ENCODE data around the gene MUC4. TPM values are rescaled to one million over a fixed set of nuclear protein-coding genes. Genes with fewer than 3 reads are reported as not detected.

The MUC4 gene
- polyA plus RNA-seq, 1 donor from 2014 or later = not detected

GRCh38 chr3:195762611-195763010, 49.1 kb downstream of the MUC4 start:
- no peak overlapping the region for H3K4me2 ChIP-seq (ENCODE audit: low read length)
- H3K27me3 ChIP-seq (ENCODE audit: insufficient read depth, low read depth, low read length) = no peaks in the 10 kb centered on the region
- no peak overlapping the region for H3K27ac ChIP-seq (ENCODE audit: low read length)
- H3K9me3 ChIP-seq (ENCODE audit: low read length) = no peaks in the 10 kb centered on the region
- H2AFZ ChIP-seq (ENCODE audit: low read depth, low read length) = no peak overlapping the region
- H4K20me1 ChIP-seq (ENCODE audit: insufficient read depth) = no peaks in the 10 kb centered on the region
- no peaks in the 10 kb centered on the region for H3K79me2 ChIP-seq (replicated peaks; ENCODE audit: insufficient read depth, low read length)
- H3F3A ChIP-seq (ENCODE audit: insufficient read depth, low read length, poor library complexity, severe bottlenecking) = no peaks in the 10 kb centered on the region
- no peaks in the 10 kb centered on the region for H3K9me2 ChIP-seq (ENCODE audit: insufficient read depth, low read length)
- H3K36me3 ChIP-seq (ENCODE audit: insufficient read depth, low read length) = no peaks in the 10 kb centered on the region
- H3K4me3 ChIP-seq (ENCODE audit: low read length) = no peak overlapping the region
- no peak overlapping the region for H3K9ac ChIP-seq (ENCODE audit: low read length)
- TF ChIP-seq EP300 (conservative IDR thresholded peaks at IDR 0.05; ENCODE audit: poor library complexity, severe bottlenecking) (no peak), POLR2AphosphoS5 (IDR thresholded peaks at IDR 0.05) (no peak), RAD21 (conservative IDR thresholded peaks at IDR 0.05) (no peak), EZH2 (IDR thresholded peaks at IDR 0.05; ENCODE audit: borderline replicate concordance, insufficient read depth, low read length, poor library complexity, severe bottlenecking) (no peak), SMC3 (conservative IDR thresholded peaks at IDR 0.05; ENCODE audit: poor library complexity) (no peak), TAF1 (IDR thresholded peaks at IDR 0.05; ENCODE audit: low read depth) (no peak)
- TF ChIP-seq, protein P1, sequence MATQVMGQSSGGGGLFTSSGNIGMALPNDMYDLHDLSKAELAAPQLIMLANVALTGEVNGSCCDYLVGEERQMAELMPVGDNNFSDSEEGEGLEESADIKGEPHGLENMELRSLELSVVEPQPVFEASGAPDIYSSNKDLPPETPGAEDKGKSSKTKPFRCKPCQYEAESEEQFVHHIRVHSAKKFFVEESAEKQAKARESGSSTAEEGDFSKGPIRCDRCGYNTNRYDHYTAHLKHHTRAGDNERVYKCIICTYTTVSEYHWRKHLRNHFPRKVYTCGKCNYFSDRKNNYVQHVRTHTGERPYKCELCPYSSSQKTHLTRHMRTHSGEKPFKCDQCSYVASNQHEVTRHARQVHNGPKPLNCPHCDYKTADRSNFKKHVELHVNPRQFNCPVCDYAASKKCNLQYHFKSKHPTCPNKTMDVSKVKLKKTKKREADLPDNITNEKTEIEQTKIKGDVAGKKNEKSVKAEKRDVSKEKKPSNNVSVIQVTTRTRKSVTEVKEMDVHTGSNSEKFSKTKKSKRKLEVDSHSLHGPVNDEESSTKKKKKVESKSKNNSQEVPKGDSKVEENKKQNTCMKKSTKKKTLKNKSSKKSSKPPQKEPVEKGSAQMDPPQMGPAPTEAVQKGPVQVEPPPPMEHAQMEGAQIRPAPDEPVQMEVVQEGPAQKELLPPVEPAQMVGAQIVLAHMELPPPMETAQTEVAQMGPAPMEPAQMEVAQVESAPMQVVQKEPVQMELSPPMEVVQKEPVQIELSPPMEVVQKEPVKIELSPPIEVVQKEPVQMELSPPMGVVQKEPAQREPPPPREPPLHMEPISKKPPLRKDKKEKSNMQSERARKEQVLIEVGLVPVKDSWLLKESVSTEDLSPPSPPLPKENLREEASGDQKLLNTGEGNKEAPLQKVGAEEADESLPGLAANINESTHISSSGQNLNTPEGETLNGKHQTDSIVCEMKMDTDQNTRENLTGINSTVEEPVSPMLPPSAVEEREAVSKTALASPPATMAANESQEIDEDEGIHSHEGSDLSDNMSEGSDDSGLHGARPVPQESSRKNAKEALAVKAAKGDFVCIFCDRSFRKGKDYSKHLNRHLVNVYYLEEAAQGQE (IDR thresholded peaks at IDR 0.05; ENCODE audit: borderline replicate concordance) = no peak

DNA sequence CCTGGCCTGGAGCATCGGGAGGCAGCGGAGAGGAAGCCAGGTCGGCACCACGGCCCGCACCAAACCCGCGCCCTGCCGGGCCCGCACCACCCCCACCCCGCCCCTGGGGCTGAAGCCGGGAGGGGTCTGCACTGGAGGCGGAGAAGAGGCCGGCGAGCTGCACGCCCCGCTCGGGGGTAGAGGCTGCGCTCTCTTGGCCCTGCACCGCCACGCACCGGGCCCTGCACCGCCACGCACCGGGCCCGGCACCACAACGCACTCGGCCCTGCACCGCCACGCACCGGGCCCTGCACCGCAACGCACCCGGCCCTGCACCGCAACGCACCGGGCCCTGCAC, 49.5 kb downstream of the MUC4 start:
- H3K27me3 ChIP-seq (ENCODE audit: insufficient read depth, low read depth, low read length) = no peaks in the 10 kb centered on the region
- no peaks in the 10 kb centered on the region for H3K79me2 ChIP-seq (replicated peaks; ENCODE audit: insufficient read depth, low read length)
- H3K36me3 ChIP-seq (ENCODE audit: insufficient read depth, low read length) = no peaks in the 10 kb centered on the region
- no peaks in the 10 kb centered on the region for H3K9me3 ChIP-seq (ENCODE audit: low read length)
- H3K9me2 ChIP-seq (ENCODE audit: insufficient read depth, low read length) = no peaks in the 10 kb centered on the region
- no peak overlapping the region for H3K9ac ChIP-seq (ENCODE audit: low read length)
- no peak overlapping the region for H3K4me3 ChIP-seq (ENCODE audit: low read length)
- no peak overlapping the region for H3K4me2 ChIP-seq (ENCODE audit: low read length)
- no peaks in the 10 kb centered on the region for H3F3A ChIP-seq (ENCODE audit: insufficient read depth, low read length, poor library complexity, severe bottlenecking)
- H4K20me1 ChIP-seq (ENCODE audit: insufficient read depth) = no peaks in the 10 kb centered on the region
- H3K27ac ChIP-seq (ENCODE audit: low read length) = no peak overlapping the region
- TF ChIP-seq TAF1 (IDR thresholded peaks at IDR 0.05; ENCODE audit: low read depth) (no peak), RAD21 (conservative IDR thresholded peaks at IDR 0.05) (no peak), SMC3 (conservative IDR thresholded peaks at IDR 0.05; ENCODE audit: poor library complexity) (no peak), CTCF (IDR thresholded peaks at IDR 0.05; ENCODE audit: poor library complexity, severe bottlenecking) (no peak), MXI1 (conservative IDR thresholded peaks at IDR 0.05; ENCODE audit: poor library complexity, severe bottlenecking) (no peak), EZH2 (IDR thresholded peaks at IDR 0.05; ENCODE audit: borderline replicate concordance, insufficient read depth, low read length, poor library complexity, severe bottlenecking) (no peak), POLR2AphosphoS5 (IDR thresholded peaks at IDR 0.05) (no peak)
- TF ChIP-seq, protein P1 (IDR thresholded peaks at IDR 0.05; ENCODE audit: borderline replicate concordance) = no peak
- H2AFZ ChIP-seq (ENCODE audit: low read depth, low read length) = no peak overlapping the region
